Stimulated activated CD4-positive, alpha-beta T cell treated with anti-CD3 and anti-CD28 coated beads, TNF-alpha, amount 100 ng/mL, for 24 hours (primary cell): ENCODE results near the gene PRPSAP1.
"Not testable (repeated sequence)": the region's sequence is repeated elsewhere in the genome, so short reads cannot be mapped to it uniquely, and the experiment has no call there.

ENCODE experiments used
- DNase-seq, 3 experiments: peaks; one replicate each; pipeline ENCODE4 v3.0.0-alpha.2; 2020; ENCODE audit warnings: low read depth in 3 of 3

The PRPSAP1 gene

DNA sequence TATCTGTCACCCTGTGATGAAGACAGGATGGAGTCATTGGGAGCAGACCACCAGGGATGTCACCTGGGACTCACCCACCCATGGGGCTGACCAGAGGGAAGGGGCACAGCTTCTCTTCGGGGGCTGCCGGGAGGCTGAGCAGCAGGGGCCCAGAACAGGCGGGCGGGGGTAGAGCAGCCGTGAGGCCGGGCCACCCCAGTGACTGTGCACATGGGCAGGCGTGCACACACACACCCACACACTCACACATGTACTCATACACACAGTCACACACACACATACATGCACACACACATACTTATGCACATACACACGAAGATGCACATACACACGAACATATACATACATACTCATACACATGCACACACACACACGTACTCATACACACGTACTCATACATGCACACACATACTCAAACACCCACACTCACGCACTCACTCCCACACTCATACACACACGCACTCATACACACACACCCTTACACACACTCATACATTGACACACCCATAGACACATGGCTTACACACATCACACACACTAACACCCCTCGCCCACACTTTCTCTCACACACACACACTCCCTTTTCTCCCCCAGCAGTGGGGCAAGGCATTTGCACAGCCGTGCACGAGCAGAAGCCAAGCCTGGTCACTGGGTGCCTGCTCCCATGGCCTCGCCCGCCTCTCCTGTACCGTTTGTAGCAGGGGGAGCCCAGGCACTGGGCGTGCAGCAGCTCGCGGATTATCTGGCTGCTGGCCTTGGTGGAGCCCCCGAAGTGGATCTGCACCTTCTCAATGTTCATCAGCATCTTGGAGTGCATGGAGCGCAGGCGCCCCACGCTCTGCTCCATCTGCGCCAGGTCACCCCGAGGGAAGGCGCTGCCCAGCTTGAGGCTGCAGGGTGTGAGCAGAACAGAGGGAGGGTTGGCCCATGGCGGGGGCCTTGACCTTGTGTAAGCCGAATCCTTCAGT, 76.1 kb downstream of the PRPSAP1 start:
- DNase-seq: no peak

DNA sequence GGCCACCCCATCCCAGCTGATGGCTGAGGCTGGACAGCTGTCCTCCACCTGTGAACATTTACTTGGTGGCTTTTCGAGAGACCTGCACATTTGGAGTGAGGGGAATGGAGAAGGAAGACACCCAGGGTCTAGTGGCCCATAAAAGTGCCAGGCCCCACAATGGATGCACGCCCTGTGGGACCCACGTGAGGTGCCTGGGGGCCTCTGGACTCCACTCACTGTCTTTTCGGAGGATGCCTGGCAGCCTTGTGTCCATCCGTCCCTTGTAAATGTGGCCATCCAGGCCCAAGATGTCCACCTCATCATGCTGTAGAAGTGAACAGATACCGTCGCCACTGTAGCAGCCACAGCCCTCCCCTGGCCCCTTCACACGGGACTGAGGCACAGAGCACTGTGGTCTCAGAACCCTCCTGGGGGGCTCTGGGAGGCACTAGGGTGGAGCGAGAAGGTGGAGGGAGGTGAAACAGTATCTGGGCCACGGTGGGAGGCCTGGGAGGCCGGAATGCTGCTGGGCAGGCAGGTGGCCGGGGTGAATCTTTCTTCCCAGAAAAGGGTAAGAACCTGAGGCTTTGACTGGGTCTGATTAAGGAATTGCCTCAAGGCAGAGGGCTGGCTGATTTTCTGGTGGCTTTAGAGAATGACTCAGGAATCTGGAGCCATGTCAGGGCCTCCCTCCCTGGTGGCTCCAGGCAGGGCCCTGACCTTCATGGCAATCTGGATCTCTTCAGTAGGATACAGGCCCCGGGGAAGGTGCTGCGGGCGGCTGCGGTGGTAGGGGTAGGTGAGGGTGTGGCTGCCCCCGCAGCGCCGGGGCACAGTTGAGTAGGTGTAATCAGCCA, 77.0 kb downstream of the PRPSAP1 start:
- no peak for DNase-seq

DNA sequence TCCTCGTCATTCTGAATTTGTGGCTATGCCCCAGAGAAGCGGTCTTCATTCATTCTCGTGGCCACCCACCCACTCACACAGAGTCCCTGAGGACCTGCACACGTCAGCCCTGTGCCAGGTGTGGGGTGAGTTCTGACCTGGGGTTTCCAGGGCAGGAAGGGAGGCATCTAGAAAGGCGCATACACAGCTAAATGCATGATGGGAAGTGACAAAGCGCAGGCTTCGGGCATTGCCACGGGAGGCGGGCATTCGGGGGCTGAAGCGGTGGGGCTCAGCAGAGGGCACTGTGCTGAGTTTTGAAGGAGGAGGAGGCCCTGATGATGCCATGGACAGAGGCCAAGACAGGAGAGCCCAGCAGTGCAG, 77.7 kb downstream of the PRPSAP1 start:
- DNase-seq: no peak

DNA sequence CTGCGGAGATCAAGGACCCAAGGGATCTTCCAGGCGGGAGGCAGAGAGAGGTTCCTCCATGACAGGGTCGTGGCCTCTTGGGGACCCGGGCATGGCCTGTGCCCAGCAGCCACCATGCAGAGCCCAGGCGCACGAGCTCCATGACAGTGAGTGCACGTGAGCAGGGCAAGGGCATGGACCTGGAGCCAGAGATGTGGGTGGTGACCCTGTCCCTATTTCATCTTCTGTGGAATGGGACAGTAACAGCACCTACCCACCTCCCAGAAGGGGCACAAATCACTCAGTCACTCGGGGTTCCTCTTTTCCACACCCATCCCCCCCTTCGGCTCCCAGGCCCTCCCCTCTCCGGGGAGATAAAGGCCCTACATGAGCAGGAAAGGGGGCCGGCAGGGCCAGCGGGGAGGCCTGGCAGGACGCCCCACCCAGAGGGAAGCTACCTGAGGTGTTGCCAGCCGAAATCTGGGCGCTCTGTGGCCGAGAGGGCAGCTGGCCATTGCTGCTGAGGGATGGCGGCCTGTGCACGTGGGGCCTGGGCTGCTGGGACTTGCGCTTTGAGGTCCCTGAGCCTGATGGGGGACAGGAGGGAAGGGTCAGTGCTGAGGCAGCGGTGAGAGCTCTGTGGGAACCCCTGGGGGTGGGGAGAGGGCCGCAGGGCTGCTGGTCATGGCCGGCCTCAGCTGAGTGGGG, 78.2 kb downstream of the PRPSAP1 start:
- DNase-seq: no peak

DNA sequence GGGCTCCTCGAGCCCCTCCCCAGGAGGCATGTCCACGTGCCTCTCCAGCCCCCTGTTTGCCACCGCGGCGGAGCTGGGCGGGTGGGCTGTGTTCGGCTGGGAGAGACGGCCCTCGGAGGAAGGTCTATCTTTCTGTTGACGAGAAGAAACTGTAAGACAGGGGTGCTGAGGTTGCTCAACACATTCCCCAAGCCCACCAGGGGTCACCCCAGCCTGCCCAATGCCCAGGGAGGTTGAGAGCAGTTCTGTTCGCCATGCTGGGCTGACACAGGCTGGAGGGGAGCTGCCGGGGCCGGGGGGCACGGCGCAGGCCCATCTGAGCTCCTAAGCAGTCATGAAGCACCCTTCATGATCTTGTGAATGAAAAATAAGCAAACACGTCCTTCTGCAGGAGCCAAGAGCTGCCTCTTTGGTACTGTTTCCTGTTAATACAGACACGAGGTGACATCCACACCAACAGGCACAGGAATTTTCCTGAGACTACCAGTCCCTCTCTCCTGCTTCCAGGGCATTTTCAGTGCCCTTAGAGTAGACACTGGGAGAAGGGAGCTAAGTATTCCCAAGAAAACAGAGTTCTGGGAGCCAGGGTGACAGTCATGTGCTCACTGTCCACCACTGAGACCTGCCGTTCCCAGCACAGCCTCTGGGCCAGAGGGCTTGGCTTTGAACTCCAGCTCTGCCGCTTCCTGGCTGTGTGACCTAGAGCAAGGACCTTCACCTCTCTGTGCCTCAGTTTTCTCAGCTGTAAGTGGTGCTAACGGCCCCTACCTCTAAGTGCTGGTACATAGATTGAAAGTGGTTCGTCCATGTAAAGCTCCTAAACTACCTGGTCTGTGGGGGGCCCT, 79.4 kb downstream of the PRPSAP1 start:
- DNase-seq: no peak

DNA sequence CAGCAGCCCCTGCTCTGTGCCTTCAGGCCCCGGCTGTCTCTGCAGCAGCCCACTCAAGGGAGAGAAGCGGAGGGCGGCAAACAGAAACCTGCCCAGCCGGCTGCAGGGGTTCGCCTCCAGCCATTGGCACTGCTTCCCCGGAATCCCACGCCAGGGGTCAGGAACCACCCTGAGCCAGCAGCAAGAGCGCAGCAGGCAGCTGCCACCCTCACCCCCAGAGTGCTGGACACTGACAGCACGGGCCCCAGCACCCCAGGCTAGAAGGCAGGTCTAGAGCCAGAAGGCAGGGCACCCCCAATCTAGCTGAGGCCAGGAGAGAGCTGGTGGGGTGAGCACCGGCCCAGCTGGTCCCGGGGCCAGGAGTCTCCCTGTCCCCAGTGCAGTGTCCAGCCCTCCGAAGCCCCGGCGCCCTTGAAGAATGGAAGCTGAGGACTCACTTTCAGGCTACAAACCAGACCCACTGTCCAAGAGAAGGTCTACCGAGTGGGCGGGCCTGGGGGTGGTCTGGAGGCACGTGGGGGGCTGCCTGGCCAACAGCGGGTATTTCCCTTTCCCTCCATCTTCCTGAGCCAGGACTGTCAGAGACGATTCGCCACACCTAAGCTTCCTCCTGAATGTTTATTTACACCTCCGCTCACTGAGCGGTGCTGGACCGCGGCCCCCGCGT, 80.1 kb downstream of the PRPSAP1 start:
- no peak for DNase-seq

DNA sequence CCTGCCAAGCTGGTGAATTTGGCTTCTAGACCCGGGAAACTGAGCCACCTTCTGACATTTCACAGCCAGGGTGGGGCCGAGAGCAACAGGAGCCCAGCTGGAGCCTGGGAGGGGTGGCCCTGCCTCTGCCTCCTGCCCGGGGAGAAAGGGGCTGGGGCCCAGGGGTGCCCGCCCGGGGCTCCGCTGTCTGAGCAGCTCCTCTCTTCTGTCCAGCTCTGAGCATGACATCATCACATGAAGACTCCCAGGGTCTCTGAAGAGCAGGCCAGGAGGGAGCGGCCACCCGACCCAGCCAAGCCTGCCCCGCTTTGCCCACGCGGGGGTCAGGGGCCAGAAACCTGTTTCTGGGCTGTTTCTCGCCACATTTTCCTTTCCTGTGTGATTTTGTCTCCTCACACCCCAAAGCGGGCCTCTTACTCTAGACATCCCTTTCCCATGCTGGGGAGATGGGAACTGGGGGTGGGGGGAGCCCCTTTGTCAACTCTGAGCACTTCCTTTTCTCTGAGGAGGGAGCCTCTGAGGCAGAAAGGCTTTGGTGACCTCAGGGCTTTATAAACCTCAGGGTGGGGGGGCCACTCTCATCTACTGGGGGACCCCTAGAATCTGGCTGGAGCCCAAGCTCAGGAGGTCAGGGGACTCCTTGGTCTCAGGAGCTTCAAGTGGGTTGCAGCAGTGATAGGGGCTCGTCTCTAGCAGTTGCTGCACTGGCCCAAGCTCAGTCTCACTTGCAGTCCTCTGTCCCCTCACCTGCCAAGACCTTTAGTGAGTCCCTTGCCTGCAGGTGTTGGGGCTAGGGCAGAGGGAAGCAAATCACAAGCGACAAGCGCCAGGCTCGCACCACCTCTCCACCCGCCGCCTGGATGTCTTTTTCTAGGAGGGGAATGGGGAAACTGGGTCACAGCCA, 80.9 kb downstream of the PRPSAP1 start:
- DNase-seq: peak in 2 of 3 experiments; percentile 46 to 79

DNA sequence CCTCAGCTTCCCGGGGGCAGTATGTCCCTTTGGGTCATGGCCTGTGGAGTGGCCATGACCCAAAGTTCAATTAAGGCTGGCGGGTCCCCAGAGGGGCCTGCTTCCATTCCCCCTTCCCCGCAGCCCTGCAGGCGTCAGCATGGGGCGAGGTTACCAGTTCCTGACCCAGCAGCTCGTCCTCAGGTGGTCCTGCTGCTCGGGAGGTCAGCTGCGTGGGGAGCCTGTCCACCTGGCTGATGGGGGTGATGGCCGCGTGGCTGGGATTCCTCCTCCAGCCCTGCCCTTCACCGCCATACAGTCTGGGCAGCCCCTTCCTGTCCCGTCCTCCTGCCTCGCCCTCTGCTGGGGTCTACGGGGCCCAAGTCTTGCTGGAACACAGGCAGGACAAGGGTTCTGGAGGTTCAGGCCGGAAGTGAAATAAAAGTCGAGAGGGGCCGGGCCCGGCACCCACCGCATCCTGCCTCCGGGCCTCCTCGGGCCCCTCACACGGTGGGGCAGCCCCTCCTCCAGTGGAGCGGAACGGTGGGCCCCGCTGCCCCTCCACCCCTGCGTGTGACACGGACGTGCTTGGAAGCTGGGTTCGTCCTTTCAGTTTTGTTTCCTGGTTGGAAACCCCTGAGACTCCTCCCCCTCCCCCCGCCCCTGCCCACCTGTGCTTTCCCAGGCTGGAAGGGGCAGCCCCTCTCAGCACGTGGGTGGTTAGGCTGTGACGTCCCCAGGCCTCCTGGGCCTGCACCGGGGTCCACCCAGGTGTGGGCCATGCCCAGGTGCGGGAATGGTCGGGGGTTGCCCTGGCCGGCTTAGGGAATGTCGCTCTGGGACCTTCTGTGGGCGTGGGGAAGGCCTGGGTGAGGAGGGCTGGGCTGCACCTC, 81.8 kb downstream of the PRPSAP1 start:
- DNase-seq: peak; percentile 69 to 92 (median 76)

DNA sequence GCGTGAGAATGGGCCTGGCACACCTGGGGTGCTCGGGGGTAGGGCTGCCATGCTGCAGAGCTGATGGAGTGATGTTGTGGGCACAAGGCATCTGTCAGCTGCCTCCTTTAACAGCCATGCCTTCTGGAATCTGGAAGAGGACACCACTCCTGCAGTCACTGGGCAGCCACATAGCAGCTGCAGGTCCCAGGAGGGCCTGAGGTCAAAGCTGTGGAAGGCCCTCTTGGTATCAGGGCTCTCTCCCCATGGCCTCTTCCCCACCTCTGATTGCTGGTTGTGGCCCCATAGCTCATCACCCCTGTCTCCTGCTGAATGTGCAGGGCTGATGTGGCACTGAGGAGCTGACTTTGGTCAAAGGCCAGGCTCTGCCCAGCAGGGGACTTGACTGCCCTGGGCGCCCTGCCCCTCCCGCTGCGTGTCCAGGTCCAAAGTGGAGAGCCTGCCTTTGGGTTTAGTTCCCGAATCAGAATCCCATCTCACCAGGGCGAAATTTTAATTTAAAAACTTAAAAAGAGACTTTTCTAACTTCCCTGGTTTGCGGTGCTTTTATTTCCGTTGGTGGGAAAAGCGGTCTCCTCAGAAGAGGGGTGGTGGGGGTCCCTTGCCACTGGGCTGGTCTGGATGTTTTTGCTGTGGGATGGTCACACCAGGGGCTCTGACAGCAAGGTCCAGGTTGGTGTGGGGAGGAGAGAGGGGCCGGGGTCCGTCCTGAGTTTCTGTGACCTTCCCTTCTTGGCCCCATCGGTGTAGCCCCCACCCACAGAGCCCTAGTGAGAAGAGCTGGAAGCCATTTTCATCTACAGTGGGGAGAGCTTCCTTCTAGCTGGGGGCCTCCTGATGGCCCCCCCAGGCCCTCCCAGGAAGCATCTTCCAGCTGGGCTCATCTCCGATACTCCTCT, 82.7 kb downstream of the PRPSAP1 start:
- no peak for DNase-seq

DNA sequence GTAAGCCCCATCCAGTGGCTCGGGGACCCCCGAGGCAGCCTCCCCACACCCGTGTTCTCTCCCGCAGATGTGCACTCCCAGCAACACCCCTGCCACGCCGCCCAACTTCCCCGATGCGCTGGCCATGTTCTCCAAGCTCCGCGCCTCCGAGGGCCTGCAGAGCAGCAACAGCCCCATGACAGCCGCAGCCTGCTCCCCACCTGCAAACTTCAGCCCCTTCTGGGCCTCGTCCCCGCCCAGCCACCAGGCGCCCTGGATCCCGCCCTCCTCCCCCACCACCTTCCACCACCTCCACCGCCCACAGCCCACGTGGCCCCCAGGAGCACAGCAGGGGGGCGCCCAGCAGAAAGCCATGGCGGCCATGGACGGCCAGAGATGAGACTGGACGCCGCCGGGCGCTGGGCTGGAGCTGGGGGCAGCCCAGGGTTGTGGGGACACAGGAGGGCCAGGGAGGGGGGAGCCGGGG, 83.6 kb downstream of the PRPSAP1 start:
- DNase-seq: no peak

DNA sequence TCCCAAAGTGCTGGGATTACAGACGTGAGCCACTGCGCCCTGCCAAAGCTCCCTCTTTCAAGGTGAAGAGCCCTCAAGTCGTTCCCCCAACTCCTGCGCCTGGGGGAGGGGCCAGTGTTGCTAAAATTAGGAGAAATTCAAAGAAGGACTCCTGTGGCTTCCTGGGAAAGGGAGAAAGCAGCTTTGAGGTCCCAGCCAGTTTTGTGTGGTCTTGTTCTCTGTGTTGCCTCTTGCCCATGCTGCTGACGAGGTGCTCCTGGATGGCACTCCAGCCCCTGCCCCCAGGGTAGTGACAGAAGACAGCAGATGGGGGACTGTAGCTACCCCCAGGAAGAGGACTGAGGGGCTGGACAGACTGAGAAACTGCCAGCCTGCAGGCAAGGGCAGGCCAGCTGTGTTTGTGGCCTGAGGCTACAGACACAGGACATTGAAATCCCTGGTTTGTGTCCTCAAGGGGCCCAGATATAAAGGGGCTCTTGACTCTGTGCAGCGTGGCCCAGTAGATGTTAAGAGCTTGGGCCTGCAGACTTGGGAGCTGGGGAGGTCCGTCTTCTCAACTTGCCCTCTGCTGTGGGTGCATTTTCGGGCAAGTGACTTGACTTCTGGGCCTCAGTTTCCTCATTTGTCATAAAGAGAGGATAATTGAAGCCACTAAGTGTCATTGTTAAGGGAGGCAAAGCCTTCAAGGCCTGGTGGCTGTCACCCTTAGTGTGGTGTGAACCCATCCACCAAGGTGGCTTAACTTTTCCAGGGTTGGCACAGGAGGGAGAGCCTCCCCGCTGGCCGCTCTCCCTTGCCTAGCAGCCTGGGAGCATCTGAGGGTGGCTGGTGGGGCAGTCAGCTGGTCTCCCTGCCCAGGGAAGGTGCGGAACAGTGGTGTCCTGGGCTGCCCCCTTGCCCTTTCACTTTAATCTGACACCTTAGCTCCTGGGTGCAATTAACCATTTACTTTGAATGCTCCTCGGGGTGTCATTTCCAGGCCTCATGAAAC, 84.4 kb downstream of the PRPSAP1 start:
- DNase-seq: no peak

DNA sequence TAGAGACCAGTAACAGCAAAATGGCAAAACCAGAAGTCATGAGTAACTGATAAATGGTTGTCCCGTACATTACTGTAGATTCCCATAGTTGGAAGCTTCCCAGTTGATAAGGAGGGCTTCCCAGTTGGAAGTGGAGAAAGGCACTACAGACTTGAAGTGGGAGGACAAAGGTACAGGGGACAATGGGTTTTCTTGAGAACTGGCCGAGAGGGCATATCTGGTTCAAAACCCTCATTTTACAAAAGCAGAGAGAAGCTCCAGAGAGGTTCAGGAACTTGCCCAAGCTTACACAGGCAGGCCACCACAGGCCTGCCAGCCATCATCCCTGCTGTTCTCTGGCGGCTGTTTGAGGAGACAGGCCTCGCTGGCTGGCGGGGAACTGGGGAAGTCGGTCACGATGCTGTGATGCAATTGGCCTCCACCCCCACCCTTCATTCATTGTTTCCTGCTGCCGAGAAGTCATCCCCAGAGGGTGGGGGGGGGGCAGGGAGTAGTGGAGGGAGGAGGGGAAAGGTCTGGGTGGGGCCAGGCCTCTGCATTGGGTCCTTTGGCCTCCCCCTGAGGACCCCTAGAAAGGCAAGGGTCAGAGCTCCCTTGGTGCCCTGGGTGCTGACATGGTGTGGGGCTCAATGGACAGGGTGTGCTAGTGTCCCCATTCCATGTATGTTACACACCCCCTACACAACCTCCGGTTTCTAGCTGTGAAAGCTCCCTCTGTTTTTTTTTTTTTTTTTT, 85.5 kb downstream of the PRPSAP1 start:
- peak; percentile 55 to 82 (median 59) for DNase-seq

DNA sequence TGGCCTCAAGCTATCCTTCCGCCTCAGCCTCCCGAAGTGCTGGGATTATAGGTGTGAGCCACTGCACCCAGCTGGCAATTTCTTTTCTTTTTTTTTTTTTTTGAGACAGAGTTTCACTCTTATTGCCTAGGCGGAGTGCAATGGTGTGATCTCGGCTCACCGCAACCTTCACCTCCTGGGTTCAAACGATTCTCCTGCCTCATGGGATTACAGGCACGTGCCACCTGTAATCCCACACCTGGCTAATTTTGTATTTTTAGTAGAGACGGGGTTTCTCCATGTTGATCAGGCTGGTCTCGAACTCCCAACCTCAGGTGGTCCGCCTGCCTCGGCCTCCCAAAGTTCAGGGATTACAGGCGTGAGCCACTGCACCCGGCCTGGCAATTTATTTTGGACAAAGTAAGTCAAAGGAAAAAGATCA, 86.1 kb downstream of the PRPSAP1 start:
- DNase-seq: not testable (repeated sequence)

DNA sequence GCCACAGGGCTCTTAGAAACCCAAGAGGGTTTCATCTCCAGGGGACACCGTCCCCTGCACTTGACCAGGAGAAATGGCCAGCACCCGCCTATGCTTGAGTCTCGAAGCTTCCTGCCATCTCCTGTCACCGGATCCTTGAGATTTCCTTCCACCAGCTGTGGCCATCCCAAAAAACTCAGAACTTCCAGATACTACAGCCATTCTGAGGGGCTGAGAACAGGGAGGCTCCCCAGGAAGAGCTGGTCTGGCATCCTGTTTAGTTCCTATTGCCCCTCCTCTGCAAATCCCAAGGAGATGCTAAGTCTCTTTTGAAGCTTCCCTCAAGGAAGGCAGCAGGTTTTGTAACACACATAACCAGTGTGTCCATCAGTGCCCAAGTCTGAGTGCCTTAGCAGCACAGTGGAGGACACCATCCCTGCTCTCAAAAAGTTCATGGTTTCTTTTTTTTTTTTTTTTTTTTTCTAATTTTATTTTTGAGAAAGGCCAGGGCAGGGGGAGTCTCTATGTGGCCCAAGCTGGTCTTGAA, 86.6 kb downstream of the PRPSAP1 start:
- DNase-seq: no peak

DNA sequence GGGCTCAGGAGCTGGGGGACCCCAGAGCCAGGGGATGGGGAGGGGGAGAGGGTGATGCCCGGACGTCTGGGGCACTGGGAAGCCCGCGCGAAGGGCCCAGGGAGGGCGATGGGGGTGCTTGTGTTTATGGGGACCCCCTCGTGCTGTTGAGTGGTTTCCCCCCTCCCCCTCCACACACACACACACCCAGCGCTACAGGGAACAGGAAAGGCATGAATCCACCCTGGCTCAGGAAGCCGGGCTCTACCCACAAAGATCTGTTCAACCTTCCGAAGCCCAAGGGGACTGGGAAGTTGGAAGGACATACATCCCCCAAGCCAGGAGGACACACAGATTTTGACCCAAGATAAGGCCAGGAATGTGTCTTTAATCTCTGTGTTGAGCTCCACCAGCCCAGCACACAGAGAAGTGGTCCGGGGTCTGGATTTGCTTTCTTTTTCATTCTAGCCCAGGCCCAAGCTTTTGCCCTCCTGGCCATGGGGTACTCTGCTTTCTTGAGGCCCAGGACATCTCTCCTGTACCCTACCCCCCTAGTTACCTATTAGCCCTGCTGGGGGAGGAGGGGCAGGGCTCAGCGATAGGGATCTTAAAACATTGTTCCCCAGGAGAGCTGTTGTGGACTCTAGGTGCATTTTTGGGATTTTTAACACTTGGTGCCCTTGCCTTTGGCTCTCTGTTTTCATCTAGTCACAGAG, 87.3 kb downstream of the PRPSAP1 start:
- no peak for DNase-seq
